Astrocyte (in vitro differentiated cells and primary cell): ENCODE measurements around the gene KCNN4. TPM values are rescaled to one million over a fixed set of nuclear protein-coding genes. Genes with fewer than 3 reads are reported as not detected.
"Not testable (repeated sequence)": the region's sequence is repeated elsewhere in the genome, so short reads cannot be mapped to it uniquely, and the experiment has no call there.

ENCODE experiments used
- DNase-seq: peaks from one replicate; pipeline ENCODE4 v3.0.0-alpha.2; 2010; ENCODE audit warnings: low read depth
- FAIRE-seq: peaks from 2 replicates; lab custom pipeline; 2011; peaks lifted over from hg19 to GRCh38; lab: Jason Lieb, UNC
- H2AFZ ChIP-seq: 2 replicates; pipeline ENCODE4 v1.6.0; 2012; ENCODE audit warnings: low read depth, low read length, inconsistent platforms
- H3K27ac ChIP-seq: 2 replicates; pipeline ENCODE4 v1.5.1; 2011; ENCODE audit warnings: low read depth, low read length, inconsistent platforms
- H3K27me3 ChIP-seq: 2 replicates; pipeline ENCODE4 v1.6.0; 2011; ENCODE audit warnings: low read length, inconsistent platforms; ENCODE audit not compliant: insufficient read depth
- H3K36me3 ChIP-seq: 2 replicates; pipeline ENCODE4 v1.5.1; 2011; ENCODE audit warnings: low read length, inconsistent platforms; ENCODE audit not compliant: insufficient read depth
- H3K4me1 ChIP-seq: 2 replicates; pipeline ENCODE4 v1.5.1; 2011; ENCODE audit warnings: low read length, inconsistent platforms; ENCODE audit not compliant: insufficient read depth
- H3K4me2 ChIP-seq: 2 replicates; pipeline ENCODE4 v1.6.0; 2012; ENCODE audit warnings: low read length, inconsistent platforms
- H3K4me3 ChIP-seq: 2 replicates; pipeline ENCODE4 v1.5.1; 2011; ENCODE audit warnings: low read depth, mild to moderate bottlenecking, low read length, inconsistent platforms; ENCODE audit not compliant: insufficient read depth
- H3K79me2 ChIP-seq: 2 replicates; pipeline ENCODE4 v1.6.0; 2012; ENCODE audit warnings: mild to moderate bottlenecking, low read length, inconsistent platforms; ENCODE audit not compliant: insufficient read depth
- H3K9ac ChIP-seq: 2 replicates; pipeline ENCODE4 v1.6.0; 2012; ENCODE audit warnings: mild to moderate bottlenecking, low read length, inconsistent platforms
- H3K9me3 ChIP-seq: 2 replicates; pipeline ENCODE4 v1.5.1; 2012; ENCODE audit warnings: low read depth, mild to moderate bottlenecking, low read length, inconsistent platforms; ENCODE audit not compliant: insufficient read depth
- H4K20me1 ChIP-seq: 2 replicates; pipeline ENCODE4 v1.6.0; 2012; ENCODE audit warnings: low read length, inconsistent platforms; ENCODE audit not compliant: insufficient read depth
- H3K27ac Mint-ChIP-seq: one replicate; pipeline ENCODE4 v1.8.0; 2021; ENCODE audit warnings: mild to moderate bottlenecking, mixed read lengths; ENCODE audit not compliant: unreplicated experiment
- H3K27me3 Mint-ChIP-seq: one replicate; pipeline ENCODE4 v1.8.0; 2021; ENCODE audit warnings: low read depth, mixed read lengths; ENCODE audit not compliant: unreplicated experiment
- H3K36me3 Mint-ChIP-seq: one replicate; pipeline ENCODE4 v1.8.0; 2021; ENCODE audit warnings: low read depth, mixed read lengths; ENCODE audit not compliant: unreplicated experiment
- H3K4me1 Mint-ChIP-seq: one replicate; pipeline ENCODE4 v1.8.0; 2021; ENCODE audit warnings: low read depth, mixed read lengths; ENCODE audit not compliant: unreplicated experiment
- H3K4me3 Mint-ChIP-seq: one replicate; pipeline ENCODE4 v1.8.0; 2021; ENCODE audit warnings: mild to moderate bottlenecking, moderate library complexity, mixed read lengths; ENCODE audit not compliant: unreplicated experiment
- H3K9me3 Mint-ChIP-seq: one replicate; pipeline ENCODE4 v1.8.0; 2021; ENCODE audit warnings: mild to moderate bottlenecking, mixed read lengths; ENCODE audit not compliant: unreplicated experiment
- EZH2 ChIP-seq: IDR thresholded peaks from 2 replicates; pipeline ENCODE4 v1.6.1; 2012; ENCODE audit warnings: mild to moderate bottlenecking, low read length, inconsistent platforms; ENCODE audit not compliant: insufficient read depth
- total RNA-seq: library from RNA; stranded (reverse); gene quantifications from 2 replicates; pipeline ENCODE4 v1.2.1, GENCODE V29; 2021
- TF ChIP-seq, protein P1 (sequence below): IDR thresholded peaks from 2 replicates; pipeline ENCODE4 v1.5.1; 2011; ENCODE audit warnings: low read depth, mild to moderate bottlenecking, inconsistent platforms, low read length, moderate library complexity; ENCODE audit not compliant: insufficient read depth

The KCNN4 gene
- total RNA-seq, 1 donor from 2014 or later: 3.6 TPM

DNA sequence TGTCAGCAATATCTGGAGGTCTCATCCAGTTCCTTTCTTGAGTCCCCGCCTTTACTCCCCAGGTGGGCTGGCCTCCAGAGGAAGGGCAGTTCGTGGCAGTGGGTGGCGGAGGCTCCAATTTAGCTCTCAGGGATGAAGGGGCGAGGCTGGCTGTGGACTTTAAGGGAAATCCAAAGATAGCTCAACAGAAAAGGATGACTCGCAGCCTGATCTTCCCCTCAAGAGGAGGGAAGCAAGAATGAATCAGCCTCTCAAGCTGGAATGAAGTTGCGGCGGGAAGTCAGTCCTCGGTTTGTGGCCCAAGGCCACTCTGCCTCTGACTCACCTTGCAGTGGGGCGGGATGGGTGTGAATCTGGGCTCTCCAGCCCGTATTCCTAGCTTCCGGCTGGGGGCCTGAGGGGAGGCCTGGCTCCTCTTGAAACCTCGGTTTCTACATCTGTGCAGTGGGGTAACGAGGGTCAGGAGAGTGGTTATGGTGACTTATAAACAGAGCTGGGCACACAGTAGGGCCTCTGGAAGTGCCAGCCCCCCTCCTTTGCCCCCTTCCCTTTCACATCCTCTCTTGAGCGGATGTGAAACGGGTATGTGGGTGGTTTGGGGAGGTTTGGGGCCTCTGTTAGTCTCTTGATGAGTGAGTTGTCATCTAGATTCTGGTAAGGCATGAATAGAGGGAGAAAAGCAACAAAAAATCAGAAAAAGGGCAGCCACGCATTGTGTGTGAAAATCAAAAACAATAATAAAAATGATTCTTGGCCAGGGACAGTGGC, 15.5 kb downstream of the KCNN4 start:
- peak; percentile 98 for DNase-seq
- Histone ChIP-seq H4K20me1 (no peaks in the 10 kb centered on the region), H3K27ac (peak overlapping the region; percentile 80), H3K36me3 (no peaks in the 10 kb centered on the region), H3K79me2 (no peaks in the 10 kb centered on the region), H2AFZ (peak overlapping the region; percentile 44), H3K9me3 (no peaks in the 10 kb centered on the region), H3K27me3 (no peaks in the 10 kb centered on the region), H3K9ac (peak overlapping the region; percentile 49), H3K4me2 (peak overlapping the region; percentile 59), H3K4me3 (no peak overlapping the region), H3K4me1 (peaks cover 43% of the 10 kb centered on the region)
- peaks cover 15% of the 10 kb centered on the region for H3K27me3 Mint-ChIP-seq
- peaks cover under 1% of the 10 kb centered on the region for H3K36me3 Mint-ChIP-seq
- peak overlapping the region; percentile 93 for H3K27ac Mint-ChIP-seq
- peak; percentile 99 for FAIRE-seq
- no peak for TF ChIP-seq EZH2
- TF ChIP-seq, protein P1, sequence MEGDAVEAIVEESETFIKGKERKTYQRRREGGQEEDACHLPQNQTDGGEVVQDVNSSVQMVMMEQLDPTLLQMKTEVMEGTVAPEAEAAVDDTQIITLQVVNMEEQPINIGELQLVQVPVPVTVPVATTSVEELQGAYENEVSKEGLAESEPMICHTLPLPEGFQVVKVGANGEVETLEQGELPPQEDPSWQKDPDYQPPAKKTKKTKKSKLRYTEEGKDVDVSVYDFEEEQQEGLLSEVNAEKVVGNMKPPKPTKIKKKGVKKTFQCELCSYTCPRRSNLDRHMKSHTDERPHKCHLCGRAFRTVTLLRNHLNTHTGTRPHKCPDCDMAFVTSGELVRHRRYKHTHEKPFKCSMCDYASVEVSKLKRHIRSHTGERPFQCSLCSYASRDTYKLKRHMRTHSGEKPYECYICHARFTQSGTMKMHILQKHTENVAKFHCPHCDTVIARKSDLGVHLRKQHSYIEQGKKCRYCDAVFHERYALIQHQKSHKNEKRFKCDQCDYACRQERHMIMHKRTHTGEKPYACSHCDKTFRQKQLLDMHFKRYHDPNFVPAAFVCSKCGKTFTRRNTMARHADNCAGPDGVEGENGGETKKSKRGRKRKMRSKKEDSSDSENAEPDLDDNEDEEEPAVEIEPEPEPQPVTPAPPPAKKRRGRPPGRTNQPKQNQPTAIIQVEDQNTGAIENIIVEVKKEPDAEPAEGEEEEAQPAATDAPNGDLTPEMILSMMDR: no peak
- peaks cover 32% of the 10 kb centered on the region for H3K4me1 Mint-ChIP-seq
- H3K4me3 Mint-ChIP-seq: peak overlapping the region; percentile 57
- peaks cover under 1% of the 10 kb centered on the region for H3K9me3 Mint-ChIP-seq

GRCh38 chr19:43764684-43765083, 16.1 kb downstream of the KCNN4 start:
- Mint-ChIP-seq H3K4me3 (peak overlapping the region; percentile 29), H3K27ac (peak overlapping the region; percentile 93), H3K4me1 (peaks cover 32% of the 10 kb centered on the region)
- not testable (repeated sequence) for H3K27me3 ChIP-seq, FAIRE-seq, H3K9me3 ChIP-seq, H3K79me2 ChIP-seq, H3K9me3 Mint-ChIP-seq, H2AFZ ChIP-seq, DNase-seq, H4K20me1 ChIP-seq, H3K36me3 ChIP-seq, H3K27me3 Mint-ChIP-seq, H3K4me3 ChIP-seq, H3K36me3 Mint-ChIP-seq
- H3K4me1 ChIP-seq: peaks cover 43% of the 10 kb centered on the region
- peak overlapping the region; percentile 55 for H3K4me2 ChIP-seq
- peak overlapping the region; percentile 78 for H3K27ac ChIP-seq
- peak overlapping the region; percentile 49 for H3K9ac ChIP-seq

DNA sequence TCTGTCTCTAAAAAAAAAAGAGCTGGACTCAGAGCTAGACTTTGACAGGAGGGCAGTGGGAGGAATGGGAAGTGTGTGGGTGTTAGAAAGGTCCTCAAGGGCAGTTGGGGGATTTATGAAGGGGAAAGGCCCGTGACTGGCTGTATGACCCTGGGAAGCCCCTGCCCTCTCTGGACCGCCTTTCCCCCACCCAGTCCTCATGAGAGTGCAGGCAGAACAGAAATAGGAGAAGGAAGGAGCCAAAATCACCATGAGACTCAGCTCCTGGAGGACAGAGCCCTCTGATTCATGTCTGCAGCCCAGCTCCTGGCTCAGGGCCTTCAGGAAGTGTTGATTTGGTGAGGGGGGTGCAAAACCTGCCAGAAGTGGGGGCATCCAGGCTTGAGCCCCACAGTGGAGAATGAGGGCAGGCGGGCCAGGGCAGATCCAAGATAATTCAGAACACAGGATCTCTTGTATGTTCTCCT, 17.3 kb downstream of the KCNN4 start:
- Histone ChIP-seq H3K27me3 (no peaks in the 10 kb centered on the region), H3K79me2 (no peaks in the 10 kb centered on the region), H2AFZ (peak overlapping the region; percentile 50), H3K9ac (peak overlapping the region; percentile 49), H4K20me1 (no peaks in the 10 kb centered on the region), H3K4me2 (peak overlapping the region; percentile 57), H3K4me3 (no peak overlapping the region), H3K9me3 (no peaks in the 10 kb centered on the region), H3K36me3 (no peaks in the 10 kb centered on the region), H3K4me1 (peaks cover 52% of the 10 kb centered on the region), H3K27ac (peak overlapping the region; percentile 52)
- Mint-ChIP-seq H3K4me3 (peak overlapping the region; percentile 57), H3K9me3 (no peaks in the 10 kb centered on the region), H3K27ac (peak overlapping the region; percentile 87), H3K27me3 (no peaks in the 10 kb centered on the region), H3K36me3 (no peaks in the 10 kb centered on the region), H3K4me1 (peaks cover 39% of the 10 kb centered on the region)
- FAIRE-seq (no peak), DNase-seq (peak; percentile 55)
- no peak for TF ChIP-seq EZH2
- TF ChIP-seq, protein P1: no peak
